ENCODE results near the gene STAG3. TPM values are rescaled to one million over a fixed set of nuclear protein-coding genes. Genes with fewer than 3 reads are reported as not detected.
A peak's percentile ranks its signal among the peaks of the same experiment; 100 is the strongest.

The STAG3 gene
- total and polyA plus RNA-seq, 9 of the 15 experiments (the other 6 are each of a cell fraction or from before 2014, with no cell fraction given), result 0.54 to 2.5 (median 1.7) TPM

DNA sequence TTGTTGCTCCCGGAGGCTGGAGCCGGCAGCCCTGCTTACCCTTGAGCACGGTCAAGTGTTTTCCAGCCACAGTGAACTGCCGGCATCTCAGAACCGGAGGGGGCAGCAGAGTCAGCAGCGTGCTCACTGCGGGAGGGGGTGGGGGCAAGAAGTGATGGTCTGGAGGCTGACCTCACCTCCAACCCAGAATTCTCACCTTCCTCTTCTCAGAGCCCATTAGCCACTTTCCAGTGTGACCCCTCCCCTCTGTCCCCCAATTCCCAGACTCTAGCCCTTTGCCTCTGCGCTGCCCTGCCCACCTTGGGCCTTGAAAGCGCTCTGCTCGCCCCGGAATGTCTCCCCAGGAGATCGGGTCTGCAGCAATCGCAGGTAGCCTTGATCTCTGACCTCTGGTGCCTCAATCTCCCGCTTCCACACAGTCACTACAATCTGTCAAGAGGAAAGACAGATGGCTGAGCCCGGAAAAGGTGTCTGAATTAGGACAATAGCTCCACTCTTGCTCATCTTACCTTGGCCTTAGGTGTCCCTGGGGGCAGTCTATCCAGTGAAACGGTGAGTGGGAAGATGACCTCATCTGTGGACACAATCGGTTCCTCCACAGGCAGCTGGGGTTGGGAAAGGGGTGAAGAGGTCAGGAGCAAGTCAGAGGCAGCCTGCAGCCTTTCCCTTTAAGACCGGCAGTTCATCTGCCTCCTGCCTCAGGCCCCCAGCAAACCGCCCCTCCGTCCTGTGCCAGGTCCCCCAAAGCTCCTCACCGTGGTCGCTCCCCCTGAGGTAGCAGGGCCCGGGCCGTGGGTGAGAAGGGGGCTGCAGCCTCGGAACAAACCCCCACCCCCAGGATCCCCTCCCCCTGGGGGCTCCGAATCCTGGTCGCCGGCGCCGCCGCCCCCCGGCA is 20.1 kb upstream of the STAG3 start (continued):
- no peak for TF ChIP-seq XRCC5 (IDR thresholded peaks at IDR 0.05; ENCODE audit: low read depth, low read length)
- peak; percentile 94 for TF ChIP-seq JUN (IDR thresholded peaks at IDR 0.05; ENCODE audit: borderline replicate concordance, low read depth, low read length)
- 0 out of 2 replicates have a peak, but pooled peaks have one; percentile 62 for TF ChIP-seq JUN (CRISPR knock-in tag; IDR thresholded peaks at IDR 0.05; ENCODE audit: borderline replicate concordance)
- peak; percentile 69; the same call in 1 of the 2 replicates for TF ChIP-seq SMARCA5 (IDR thresholded peaks at IDR 0.05)
- TF ChIP-seq TBL1XR1 (IDR thresholded peaks at IDR 0.05; ENCODE audit: low read length in 2 of 2), result peak in 1 of 2 experiments; percentile 20; a peak in 1 of 4 replicates
- peak; percentile 46; the same call in 1 of the 2 replicates for TF ChIP-seq SOX6 (IDR thresholded peaks at IDR 0.05)
- 0 out of 2 replicates have a peak, but pooled peaks have one; percentile 46 for TF ChIP-seq ZBTB43 (CRISPR knock-in tag; IDR thresholded peaks at IDR 0.05)
- no peak for TF ChIP-seq NFYB (IDR thresholded peaks at IDR 0.05; ENCODE audit: extremely low read depth, insufficient read length)
- TF ChIP-seq ZFP91 (CRISPR knock-in tag; IDR thresholded peaks at IDR 0.05), result peak; percentile 88
- peak; percentile 45; the same call in 1 of the 2 replicates for TF ChIP-seq EGR1 (conservative IDR thresholded peaks at IDR 0.05)
- TF ChIP-seq, protein P1, sequence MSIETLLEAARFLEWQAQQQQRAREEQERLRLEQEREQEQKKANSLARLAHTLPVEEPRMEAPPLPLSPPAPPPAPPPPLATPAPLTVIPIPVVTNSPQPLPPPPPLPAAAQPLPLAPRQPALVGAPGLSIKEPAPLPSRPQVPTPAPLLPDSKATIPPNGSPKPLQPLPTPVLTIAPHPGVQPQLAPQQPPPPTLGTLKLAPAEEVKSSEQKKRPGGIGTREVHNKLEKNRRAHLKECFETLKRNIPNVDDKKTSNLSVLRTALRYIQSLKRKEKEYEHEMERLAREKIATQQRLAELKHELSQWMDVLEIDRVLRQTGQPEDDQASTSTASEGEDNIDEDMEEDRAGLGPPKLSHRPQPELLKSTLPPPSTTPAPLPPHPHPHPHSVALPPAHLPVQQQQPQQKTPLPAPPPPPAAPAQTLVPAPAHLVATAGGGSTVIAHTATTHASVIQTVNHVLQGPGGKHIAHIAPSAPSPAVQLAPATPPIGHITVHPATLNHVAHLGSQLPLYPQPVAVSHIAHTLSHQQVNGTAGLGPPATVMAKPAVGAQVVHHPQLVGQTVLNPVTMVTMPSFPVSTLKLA (conservative IDR thresholded peaks at IDR 0.05), result peak; percentile 57 to 71; a peak in 3 of 4 replicates
- TF ChIP-seq, protein P2, sequence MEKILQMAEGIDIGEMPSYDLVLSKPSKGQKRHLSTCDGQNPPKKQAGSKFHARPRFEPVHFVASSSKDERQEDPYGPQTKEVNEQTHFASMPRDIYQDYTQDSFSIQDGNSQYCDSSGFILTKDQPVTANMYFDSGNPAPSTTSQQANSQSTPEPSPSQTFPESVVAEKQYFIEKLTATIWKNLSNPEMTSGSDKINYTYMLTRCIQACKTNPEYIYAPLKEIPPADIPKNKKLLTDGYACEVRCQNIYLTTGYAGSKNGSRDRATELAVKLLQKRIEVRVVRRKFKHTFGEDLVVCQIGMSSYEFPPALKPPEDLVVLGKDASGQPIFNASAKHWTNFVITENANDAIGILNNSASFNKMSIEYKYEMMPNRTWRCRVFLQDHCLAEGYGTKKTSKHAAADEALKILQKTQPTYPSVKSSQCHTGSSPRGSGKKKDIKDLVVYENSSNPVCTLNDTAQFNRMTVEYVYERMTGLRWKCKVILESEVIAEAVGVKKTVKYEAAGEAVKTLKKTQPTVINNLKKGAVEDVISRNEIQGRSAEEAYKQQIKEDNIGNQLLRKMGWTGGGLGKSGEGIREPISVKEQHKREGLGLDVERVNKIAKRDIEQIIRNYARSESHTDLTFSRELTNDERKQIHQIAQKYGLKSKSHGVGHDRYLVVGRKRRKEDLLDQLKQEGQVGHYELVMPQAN (IDR thresholded peaks at IDR 0.05; ENCODE audit: borderline replicate concordance), result peak; percentile 54
- TF ChIP-seq NR2C2 (CRISPR knock-in tag; IDR thresholded peaks at IDR 0.05), result no peak; the same call in 1 of the 2 replicates
- TF ChIP-seq NR2C2 (tag; IDR thresholded peaks at IDR 0.05), result peak; percentile 62; the same call in 1 of the 2 replicates
- TF ChIP-seq EP400 (IDR thresholded peaks at IDR 0.05), result peak; percentile 55; the same call in 1 of the 2 replicates
- TF ChIP-seq TAF1 (IDR thresholded peaks at IDR 0.05; ENCODE audit: control insufficient read depth, extremely low read depth, insufficient read depth, low read length, severe bottlenecking), result peak; percentile 42
- peak; percentile 96 for TF ChIP-seq JUND (IDR thresholded peaks at IDR 0.05; ENCODE audit: borderline replicate concordance, low read depth, low read length)
- peak; percentile 86 for TF ChIP-seq JUND (tag; IDR thresholded peaks at IDR 0.05; ENCODE audit: borderline replicate concordance, low read depth, low read length)
- TF ChIP-seq DMBX1 (CRISPR knock-in tag; IDR thresholded peaks at IDR 0.05; ENCODE audit: borderline replicate concordance), result peak; percentile 9; the same call in 1 of the 2 replicates

All from K562 (cell line).